ENCODE measurements around the gene CHRM5. TPM values are rescaled to one million over a fixed set of nuclear protein-coding genes. Genes with fewer than 3 reads are reported as not detected.

Gene CHRM5
- total RNA-seq, 2 donors from 2014 or later, result 0.11 TPM; not detected in 1

- 82% methylated on average over 5 of the region's 5 CpGs for WGBS
- Histone ChIP-seq H3K27ac (no peak overlapping the region), H3K27me3 (replicated peaks; ENCODE audit: insufficient read depth) (no peaks in the 10 kb centered on the region), H3K36me3 (no peaks in the 10 kb centered on the region), H3K4me3 (no peak overlapping the region), H3K9me3 (no peaks in the 10 kb centered on the region), H3K4me1 (replicated peaks) (no peaks in the 10 kb centered on the region)
- intact Hi-C loops (cut with DNase I), result no loop called here
- no peak for DNase-seq (ENCODE audit: low spot score)
- no peak for TF ChIP-seq CTCF (IDR thresholded peaks at IDR 0.05)
- no peak for TF ChIP-seq POLR2A (IDR thresholded peaks at IDR 0.05)
- no peak for TF ChIP-seq POLR2AphosphoS5 (IDR thresholded peaks at IDR 0.05)
These were observed 33.4 kb upstream of the CHRM5 start for GRCh38 chr15:33934921-33935320.

GRCh38 chr15:33941279-33942063, 26.8 kb upstream of the CHRM5 start:
- no peak for TF ChIP-seq POLR2A (IDR thresholded peaks at IDR 0.05)
- no peaks in the 10 kb centered on the region for H3K9me3 ChIP-seq
- H3K4me3 ChIP-seq, result no peak overlapping the region
- H3K4me1 ChIP-seq (replicated peaks), result no peaks in the 10 kb centered on the region
- DNase-seq (ENCODE audit: low spot score), result no peak
- intact Hi-C loops (cut with DNase I), result no loop called here
- H3K27ac ChIP-seq, result no peak overlapping the region
- no peaks in the 10 kb centered on the region for H3K36me3 ChIP-seq
- H3K27me3 ChIP-seq (replicated peaks; ENCODE audit: insufficient read depth), result no peaks in the 10 kb centered on the region
- 67% methylated on average over 4 of the region's 4 CpGs for WGBS

GRCh38 chr15:33946152-33946551, 22.1 kb upstream of the CHRM5 start:
- no peaks in the 10 kb centered on the region for H3K4me1 ChIP-seq (replicated peaks)
- no peak for TF ChIP-seq POLR2A (IDR thresholded peaks at IDR 0.05)
- no peak for TF ChIP-seq POLR2AphosphoS5 (IDR thresholded peaks at IDR 0.05)
- no peak for TF ChIP-seq CTCF (IDR thresholded peaks at IDR 0.05)
- H3K9me3 ChIP-seq, result no peaks in the 10 kb centered on the region
- 75% methylated on average over 1 of the region's 1 CpG for WGBS
- no peak overlapping the region for H3K27ac ChIP-seq
- H3K27me3 ChIP-seq (replicated peaks; ENCODE audit: insufficient read depth), result no peaks in the 10 kb centered on the region
- intact Hi-C loops (cut with DNase I), result no loop called here
- no peaks in the 10 kb centered on the region for H3K36me3 ChIP-seq
- no peak for DNase-seq (ENCODE audit: low spot score)
- no peak overlapping the region for H3K4me3 ChIP-seq

GRCh38 chr15:33955945-33956344, 12.4 kb upstream of the CHRM5 start:
- Histone ChIP-seq H3K36me3 (no peaks in the 10 kb centered on the region), H3K27ac (no peak overlapping the region), H3K9me3 (no peaks in the 10 kb centered on the region), H3K27me3 (replicated peaks; ENCODE audit: insufficient read depth) (no peaks in the 10 kb centered on the region), H3K4me1 (replicated peaks) (no peaks in the 10 kb centered on the region), H3K4me3 (no peak overlapping the region)
- WGBS, result 75% methylated on average over 10 of the region's 10 CpGs
- DNase-seq (ENCODE audit: low spot score), result no peak
- intact Hi-C loops (cut with DNase I), result no loop called here
- TF ChIP-seq POLR2AphosphoS5 (IDR thresholded peaks at IDR 0.05) (no peak), POLR2A (IDR thresholded peaks at IDR 0.05) (no peak), CTCF (IDR thresholded peaks at IDR 0.05) (no peak)

GRCh38 chr15:33956397-33956796, 11.9 kb upstream of the CHRM5 start:
- no peak overlapping the region for H3K4me3 ChIP-seq
- H3K9me3 ChIP-seq, result no peaks in the 10 kb centered on the region
- intact Hi-C loops (cut with DNase I), result no loop called here
- DNase-seq (ENCODE audit: low spot score), result no peak
- no peak overlapping the region for H3K27ac ChIP-seq
- no peaks in the 10 kb centered on the region for H3K36me3 ChIP-seq
- 35% methylated on average over 1 of the region's 1 CpG for WGBS
- TF ChIP-seq POLR2A (IDR thresholded peaks at IDR 0.05) (no peak), CTCF (IDR thresholded peaks at IDR 0.05) (no peak), POLR2AphosphoS5 (IDR thresholded peaks at IDR 0.05) (no peak)
- no peaks in the 10 kb centered on the region for H3K4me1 ChIP-seq (replicated peaks)
- no peaks in the 10 kb centered on the region for H3K27me3 ChIP-seq (replicated peaks; ENCODE audit: insufficient read depth)

All from prostate gland (tissue), 2 donors.